ENCODE measurements around the gene RMRP. TPM values are rescaled to one million over a fixed set of nuclear protein-coding genes. Genes with fewer than 3 reads are reported as not detected.
"Not testable (repeated sequence)": the region's sequence is repeated elsewhere in the genome, so short reads cannot be mapped to it uniquely, and the experiment has no call there.

RMRP gene
- total RNA-seq, 1 donor from 2014 or later = 16,487 TPM

DNA sequence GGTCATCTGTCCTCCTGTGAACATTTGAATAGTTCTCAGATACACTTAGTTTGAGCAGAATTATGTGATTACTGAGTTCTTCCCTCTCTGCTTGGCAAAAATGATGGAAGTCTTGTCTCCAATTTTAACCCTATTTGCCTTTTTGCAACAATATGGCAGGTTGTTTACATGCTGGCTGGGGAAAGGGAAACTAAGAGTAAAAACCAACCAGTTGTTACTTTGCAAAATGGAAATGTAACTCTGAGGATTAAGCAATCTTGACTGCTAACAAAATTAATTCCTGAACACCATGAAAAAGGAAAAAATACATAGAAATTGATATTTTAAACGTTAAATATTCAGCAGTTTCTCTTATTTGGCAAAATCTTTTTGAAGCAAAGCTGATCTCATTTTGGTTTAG, 18.2 kb downstream of the RMRP start:
- Mint-ChIP-seq H3K27me3 (peaks cover 6% of the 10 kb centered on the region), H3K36me3 (ENCODE audit: insufficient read depth) (peaks cover 5% of the 10 kb centered on the region), H3K4me3 (ENCODE audit: low read depth) (no peak overlapping the region), H3K9me3 (ENCODE audit: low read depth) (peaks cover 8% of the 10 kb centered on the region), H3K4me1 (ENCODE audit: low read depth) (no peaks in the 10 kb centered on the region), H3K27ac (no peak overlapping the region)
- TF ChIP-seq, protein P1, sequence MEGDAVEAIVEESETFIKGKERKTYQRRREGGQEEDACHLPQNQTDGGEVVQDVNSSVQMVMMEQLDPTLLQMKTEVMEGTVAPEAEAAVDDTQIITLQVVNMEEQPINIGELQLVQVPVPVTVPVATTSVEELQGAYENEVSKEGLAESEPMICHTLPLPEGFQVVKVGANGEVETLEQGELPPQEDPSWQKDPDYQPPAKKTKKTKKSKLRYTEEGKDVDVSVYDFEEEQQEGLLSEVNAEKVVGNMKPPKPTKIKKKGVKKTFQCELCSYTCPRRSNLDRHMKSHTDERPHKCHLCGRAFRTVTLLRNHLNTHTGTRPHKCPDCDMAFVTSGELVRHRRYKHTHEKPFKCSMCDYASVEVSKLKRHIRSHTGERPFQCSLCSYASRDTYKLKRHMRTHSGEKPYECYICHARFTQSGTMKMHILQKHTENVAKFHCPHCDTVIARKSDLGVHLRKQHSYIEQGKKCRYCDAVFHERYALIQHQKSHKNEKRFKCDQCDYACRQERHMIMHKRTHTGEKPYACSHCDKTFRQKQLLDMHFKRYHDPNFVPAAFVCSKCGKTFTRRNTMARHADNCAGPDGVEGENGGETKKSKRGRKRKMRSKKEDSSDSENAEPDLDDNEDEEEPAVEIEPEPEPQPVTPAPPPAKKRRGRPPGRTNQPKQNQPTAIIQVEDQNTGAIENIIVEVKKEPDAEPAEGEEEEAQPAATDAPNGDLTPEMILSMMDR (IDR thresholded peaks at IDR 0.05; ENCODE audit: unreplicated experiment) = no peak
- no peak for DNase-seq (ENCODE audit: low spot score, unreplicated experiment)

DNA sequence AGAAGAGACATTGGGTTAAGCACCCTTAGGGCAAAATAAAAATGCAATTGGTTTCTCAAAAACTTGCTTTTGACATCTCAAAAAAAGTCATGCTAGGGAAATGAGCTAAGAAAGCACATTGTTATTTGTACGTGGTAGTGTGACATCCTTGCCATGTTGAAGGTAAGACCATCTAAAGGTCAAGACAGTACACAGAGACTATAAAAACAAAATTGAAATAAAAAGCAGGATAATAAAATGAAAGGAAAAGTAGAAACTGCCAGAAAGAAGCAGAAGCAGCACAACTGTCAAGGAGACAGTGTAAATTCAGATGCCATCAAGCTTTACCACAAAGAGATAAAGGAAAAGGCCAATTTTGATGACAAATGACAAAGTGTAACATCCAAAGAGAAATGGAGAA, 18.6 kb downstream of the RMRP start:
- not testable (repeated sequence) for H3K36me3 Mint-ChIP-seq (ENCODE audit: insufficient read depth); H3K27ac Mint-ChIP-seq; H3K4me3 Mint-ChIP-seq (ENCODE audit: low read depth)

DNA sequence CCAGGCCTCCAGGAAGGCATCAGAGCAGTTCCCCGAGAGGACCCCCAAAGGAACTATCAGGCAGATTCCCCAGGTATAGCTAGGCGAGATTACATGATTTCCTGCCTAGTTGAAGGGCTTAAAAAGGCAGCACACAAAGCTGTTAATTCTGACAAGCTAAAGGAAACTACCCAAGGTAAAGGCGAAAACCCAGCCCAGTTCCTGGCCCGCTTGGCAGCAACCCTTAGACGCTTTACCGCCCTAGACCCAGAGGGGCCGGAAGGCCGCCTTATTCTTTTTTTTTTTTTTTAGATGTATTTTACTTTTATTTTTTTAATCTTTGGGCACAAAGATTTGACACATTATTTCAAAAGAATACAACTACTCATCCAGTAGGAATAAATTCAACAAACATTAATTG, 19.1 kb downstream of the RMRP start:
- H3K36me3 Mint-ChIP-seq (ENCODE audit: insufficient read depth); DNase-seq (ENCODE audit: low spot score, unreplicated experiment): not testable (repeated sequence)

More for the DNA sequence above, 18.6 kb downstream of the RMRP start:
- not testable (repeated sequence) for H3K4me1 Mint-ChIP-seq (ENCODE audit: low read depth); H3K9me3 Mint-ChIP-seq (ENCODE audit: low read depth); DNase-seq (ENCODE audit: low spot score, unreplicated experiment); H3K27me3 Mint-ChIP-seq

DNA sequence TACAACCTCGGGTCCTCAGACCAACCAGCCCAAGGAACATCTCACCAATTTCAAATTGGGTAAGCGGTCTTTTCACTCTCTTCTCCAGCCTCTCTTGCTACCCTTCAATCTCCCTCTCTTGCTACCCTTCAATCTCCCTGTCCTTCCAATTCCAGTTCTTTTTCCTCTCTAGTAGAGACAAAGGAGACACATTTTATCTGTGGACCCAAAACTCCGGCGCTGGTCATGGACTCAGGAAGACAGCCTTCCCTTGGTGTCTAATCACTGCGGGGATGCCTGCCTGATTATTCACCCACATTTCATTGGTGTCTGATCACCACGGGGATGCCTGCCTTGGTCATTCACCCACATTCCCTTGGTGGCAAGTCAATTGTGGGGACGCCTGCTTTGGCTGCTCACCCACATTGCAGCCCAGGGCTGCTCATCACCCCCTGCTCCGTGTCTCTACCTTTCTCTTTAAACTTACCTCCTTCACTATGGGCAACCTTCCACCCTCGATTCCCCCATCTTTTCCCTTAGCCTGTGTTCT, 20.3 kb downstream of the RMRP start:
- not testable (repeated sequence) for H3K4me3 Mint-ChIP-seq (ENCODE audit: low read depth); H3K27ac Mint-ChIP-seq; H3K9me3 Mint-ChIP-seq (ENCODE audit: low read depth); DNase-seq (ENCODE audit: low spot score, unreplicated experiment); H3K36me3 Mint-ChIP-seq (ENCODE audit: insufficient read depth); H3K27me3 Mint-ChIP-seq; H3K4me1 Mint-ChIP-seq (ENCODE audit: low read depth)

More for the DNA sequence above, 19.1 kb downstream of the RMRP start:
- H3K9me3 Mint-ChIP-seq (ENCODE audit: low read depth); H3K4me3 Mint-ChIP-seq (ENCODE audit: low read depth); H3K4me1 Mint-ChIP-seq (ENCODE audit: low read depth); H3K27me3 Mint-ChIP-seq; H3K27ac Mint-ChIP-seq: not testable (repeated sequence)

DNA sequence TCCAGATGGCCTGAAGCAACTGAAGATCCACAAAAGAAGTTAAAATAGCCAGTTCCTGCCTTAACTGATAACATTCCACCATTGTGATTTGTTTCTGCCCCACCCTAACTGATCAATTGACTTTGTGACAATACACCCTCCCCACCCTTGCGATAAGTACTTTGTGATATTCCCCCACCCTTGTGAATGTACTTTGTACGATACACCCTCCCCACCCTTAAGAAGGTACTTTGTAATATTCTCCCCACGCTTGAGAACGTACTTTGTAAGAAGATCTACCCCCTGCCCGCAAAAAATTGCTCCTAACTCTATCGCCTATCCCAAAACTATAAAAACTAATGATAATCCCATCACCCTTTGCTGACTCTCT, 21.0 kb downstream of the RMRP start:
- DNase-seq (ENCODE audit: low spot score, unreplicated experiment); H3K27ac Mint-ChIP-seq; H3K36me3 Mint-ChIP-seq (ENCODE audit: insufficient read depth); H3K4me1 Mint-ChIP-seq (ENCODE audit: low read depth); H3K9me3 Mint-ChIP-seq (ENCODE audit: low read depth); H3K27me3 Mint-ChIP-seq; H3K4me3 Mint-ChIP-seq (ENCODE audit: low read depth): not testable (repeated sequence)

DNA sequence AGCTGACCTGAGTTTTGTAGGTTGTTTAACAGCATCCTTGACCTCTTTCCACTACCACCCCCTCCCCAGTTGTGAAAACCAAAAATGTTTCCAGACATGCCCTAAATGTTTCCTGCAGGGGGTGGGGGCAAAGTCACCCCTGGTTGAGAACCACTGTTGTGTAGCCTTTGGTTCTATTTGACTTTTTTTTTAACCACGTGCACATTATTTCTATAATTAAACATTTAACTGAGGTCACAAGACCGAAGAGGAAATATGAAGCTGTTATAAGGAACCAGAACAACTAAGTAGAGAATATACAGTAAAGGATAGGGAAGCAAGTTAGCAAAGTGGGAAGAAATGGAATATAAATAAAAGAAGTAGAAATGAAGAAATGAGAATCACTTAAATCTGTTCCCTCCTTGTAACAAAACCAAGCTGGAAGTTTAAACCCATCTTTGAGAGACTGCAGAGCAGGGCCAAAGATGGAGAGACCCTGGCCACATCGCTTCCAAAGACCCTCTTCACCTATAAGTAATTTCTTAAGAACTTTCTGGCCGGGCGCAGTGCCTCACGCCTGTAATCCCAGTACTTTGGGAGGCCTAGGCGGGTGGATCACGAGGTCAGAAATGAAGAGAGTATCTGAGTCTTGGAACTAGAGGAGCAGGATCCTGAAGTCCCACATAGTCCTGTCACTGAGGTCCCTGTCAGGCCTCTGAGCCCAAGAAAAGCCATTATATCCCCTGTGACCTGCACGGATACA, 21.5 kb downstream of the RMRP start:
- TF ChIP-seq, protein P1 (IDR thresholded peaks at IDR 0.05; ENCODE audit: unreplicated experiment) = no peak
- H3K27ac Mint-ChIP-seq = no peak overlapping the region
- no peak overlapping the region for H3K4me3 Mint-ChIP-seq (ENCODE audit: low read depth)
- no peaks in the 10 kb centered on the region for H3K4me1 Mint-ChIP-seq (ENCODE audit: low read depth)
- no peak for DNase-seq (ENCODE audit: low spot score, unreplicated experiment)
- H3K27me3 Mint-ChIP-seq = peaks cover 6% of the 10 kb centered on the region
- H3K9me3 Mint-ChIP-seq (ENCODE audit: low read depth) = peaks cover 8% of the 10 kb centered on the region
- H3K36me3 Mint-ChIP-seq (ENCODE audit: insufficient read depth) = peaks cover 5% of the 10 kb centered on the region

DNA sequence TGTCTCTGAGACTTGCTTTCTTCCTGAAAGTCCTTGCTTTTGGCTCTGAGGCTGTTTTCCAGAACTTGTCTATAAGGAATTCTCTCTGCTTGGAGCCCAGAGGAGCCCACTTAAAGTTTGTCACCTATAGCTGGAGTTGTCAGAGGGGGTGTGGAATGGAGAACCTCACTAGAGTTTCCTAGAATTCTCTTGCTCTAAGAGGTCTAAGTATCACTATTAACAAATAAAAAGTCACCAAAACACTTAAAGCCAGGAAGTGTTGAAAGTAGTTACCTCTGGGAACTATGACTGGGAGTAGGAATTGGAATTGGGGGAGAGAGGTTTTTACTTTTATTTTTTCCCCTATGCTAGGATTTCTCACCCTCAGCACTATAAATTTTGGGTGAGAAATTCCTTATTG, 22.1 kb downstream of the RMRP start:
- TF ChIP-seq, protein P1 (IDR thresholded peaks at IDR 0.05; ENCODE audit: unreplicated experiment) = no peak
- Mint-ChIP-seq H3K9me3 (ENCODE audit: low read depth) (peaks cover 8% of the 10 kb centered on the region), H3K27me3 (peaks cover 6% of the 10 kb centered on the region), H3K27ac (no peak overlapping the region), H3K36me3 (ENCODE audit: insufficient read depth) (peaks cover 5% of the 10 kb centered on the region), H3K4me3 (ENCODE audit: low read depth) (no peak overlapping the region), H3K4me1 (ENCODE audit: low read depth) (no peaks in the 10 kb centered on the region)
- no peak for DNase-seq (ENCODE audit: low spot score, unreplicated experiment)
